Renal cortical epithelial cell (primary cell): Measurements from ENCODE around the gene VPS51. TPM values are rescaled to one million over a fixed set of nuclear protein-coding genes. Genes with fewer than 3 reads are reported as not detected.
A peak's percentile ranks its signal among the peaks of the same experiment; 100 is the strongest.
"Not testable (repeated sequence)": the region's sequence is repeated elsewhere in the genome, so short reads cannot be mapped to it uniquely, and the experiment has no call there.

Experiments
- DNase-seq: peaks from one replicate; pipeline ENCODE4 v3.0.0-alpha.2; 2011; ENCODE audit warnings: low read depth
- total RNA-seq: library from RNA; depleted of rRNA; stranded (reverse); fragments of >200 nt; gene quantifications from 2 replicates; pipeline ENCODE4 v1.2.3, GENCODE V29; 2014

The VPS51 gene
- total RNA-seq, 1 donor from 2014 or later: 180 TPM

DNA sequence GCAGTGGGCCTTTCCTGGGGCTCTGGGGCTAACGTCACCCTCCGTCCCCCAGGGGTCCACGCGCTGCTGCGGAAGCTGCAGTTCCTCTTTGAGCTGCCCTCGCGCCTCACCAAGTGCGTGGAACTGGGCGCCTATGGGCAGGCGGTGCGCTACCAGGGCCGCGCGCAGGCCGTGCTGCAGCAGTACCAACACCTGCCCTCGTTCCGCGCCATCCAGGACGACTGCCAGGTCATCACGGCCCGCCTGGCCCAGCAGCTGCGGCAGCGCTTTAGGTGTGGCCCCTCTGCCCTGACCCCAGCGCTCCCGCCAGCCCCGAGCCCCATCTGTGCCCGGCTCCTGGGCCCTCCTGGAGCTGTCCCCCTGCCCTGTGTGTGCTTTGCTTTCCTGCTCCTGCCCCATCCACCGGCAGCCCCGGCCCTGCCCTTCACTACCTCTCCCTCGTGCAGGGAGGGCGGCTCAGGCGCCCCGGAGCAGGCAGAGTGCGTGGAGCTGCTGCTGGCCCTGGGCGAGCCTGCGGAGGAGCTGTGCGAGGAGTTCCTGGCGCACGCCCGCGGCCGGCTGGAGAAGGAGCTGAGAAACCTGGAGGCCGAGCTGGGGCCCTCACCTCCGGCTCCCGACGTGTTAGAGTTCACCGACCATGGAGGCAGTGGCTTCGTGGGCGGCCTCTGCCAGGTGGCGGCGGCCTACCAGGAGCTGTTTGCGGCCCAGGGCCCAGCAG, 11.9 kb downstream of the VPS51 start:
- DNase-seq: no peak

DNA sequence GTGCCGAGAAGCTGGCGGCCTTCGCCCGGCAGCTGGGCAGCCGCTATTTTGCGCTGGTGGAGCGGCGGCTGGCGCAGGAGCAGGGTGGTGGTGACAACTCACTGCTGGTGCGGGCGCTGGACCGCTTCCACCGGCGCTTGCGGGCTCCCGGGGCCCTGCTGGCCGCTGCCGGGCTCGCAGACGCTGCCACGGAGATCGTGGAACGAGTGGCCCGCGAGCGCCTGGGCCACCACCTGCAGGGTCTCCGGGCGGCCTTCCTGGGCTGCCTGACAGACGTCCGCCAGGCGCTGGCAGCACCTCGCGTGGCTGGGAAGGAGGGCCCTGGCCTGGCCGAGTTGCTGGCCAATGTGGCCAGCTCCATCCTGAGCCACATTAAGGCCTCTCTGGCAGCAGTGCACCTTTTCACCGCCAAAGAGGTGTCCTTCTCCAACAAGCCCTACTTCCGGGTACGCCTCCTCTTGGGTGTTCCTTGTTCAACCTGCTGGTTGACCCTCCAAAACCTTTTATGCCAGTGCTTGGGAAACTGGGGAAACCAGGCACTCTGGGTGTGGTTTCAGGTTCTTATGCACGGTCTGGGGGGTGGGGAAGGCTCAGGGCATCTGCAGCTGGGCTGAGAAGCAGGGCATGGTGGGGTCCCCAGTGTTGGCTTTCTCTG, 12.6 kb downstream of the VPS51 start:
- DNase-seq: no peak

DNA sequence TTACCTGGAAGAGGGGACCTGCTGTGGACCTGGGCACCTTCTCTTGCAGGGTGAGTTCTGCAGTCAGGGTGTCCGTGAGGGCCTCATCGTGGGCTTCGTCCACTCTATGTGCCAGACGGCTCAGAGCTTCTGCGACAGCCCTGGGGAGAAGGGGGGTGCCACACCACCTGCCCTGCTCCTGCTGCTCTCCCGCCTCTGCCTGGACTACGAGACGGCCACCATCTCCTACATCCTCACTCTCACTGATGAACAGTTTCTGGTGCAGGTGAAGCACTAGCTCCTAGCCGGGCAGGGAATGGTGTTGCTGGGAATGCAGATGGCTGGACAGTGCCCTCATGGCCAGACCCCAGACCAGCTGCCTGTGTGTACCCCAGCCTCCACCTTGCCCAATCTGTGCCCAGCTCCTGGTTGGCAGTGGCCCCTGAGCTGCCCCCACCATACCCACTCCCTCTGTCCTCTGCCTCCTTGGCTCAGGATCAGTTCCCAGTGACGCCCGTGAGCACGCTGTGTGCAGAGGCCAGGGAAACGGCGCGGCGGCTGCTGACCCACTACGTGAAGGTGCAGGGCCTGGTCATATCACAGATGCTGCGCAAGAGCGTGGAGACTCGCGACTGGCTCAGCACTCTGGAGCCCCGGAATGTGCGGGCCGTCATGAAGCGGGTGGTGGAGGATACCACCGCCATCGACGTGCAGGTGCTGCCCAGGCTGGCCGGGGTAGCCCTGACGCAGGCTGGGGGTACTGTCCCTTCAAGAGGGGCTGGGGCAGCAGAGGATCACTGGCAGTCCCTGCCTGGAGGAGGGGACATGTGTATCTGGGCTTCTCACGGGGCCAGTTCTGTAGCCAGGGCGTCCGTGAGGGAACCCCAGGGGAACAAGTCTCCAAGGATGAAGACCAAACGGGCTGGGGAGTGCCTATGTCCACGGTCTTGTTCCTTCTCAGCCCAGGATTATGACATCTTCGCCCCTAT, 13.5 kb downstream of the VPS51 start:
- DNase-seq: no peak

DNA sequence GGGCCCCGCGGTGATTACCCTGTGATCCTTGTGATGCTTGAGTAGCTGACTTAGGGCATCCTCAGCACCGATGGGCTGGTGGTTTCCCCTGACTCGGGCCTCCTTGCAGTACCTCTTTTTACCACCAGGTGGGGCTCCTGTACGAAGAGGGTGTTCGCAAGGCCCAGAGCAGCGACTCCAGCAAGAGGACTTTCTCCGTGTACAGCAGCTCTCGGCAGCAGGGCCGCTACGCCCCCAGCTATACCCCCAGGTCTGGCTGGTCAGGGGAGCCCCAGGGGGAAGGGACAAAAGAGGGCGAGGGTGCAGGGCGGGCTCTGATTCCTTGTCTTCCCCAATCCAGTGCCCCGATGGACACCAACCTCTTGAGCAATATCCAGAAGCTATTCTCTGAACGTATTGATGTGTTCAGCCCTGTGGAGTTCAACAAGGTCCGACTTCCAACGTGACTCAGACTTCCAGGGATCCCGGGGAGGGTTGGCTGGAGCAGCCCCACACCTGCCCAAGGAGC, 14.4 kb downstream of the VPS51 start:
- DNase-seq: peak; percentile 70

DNA sequence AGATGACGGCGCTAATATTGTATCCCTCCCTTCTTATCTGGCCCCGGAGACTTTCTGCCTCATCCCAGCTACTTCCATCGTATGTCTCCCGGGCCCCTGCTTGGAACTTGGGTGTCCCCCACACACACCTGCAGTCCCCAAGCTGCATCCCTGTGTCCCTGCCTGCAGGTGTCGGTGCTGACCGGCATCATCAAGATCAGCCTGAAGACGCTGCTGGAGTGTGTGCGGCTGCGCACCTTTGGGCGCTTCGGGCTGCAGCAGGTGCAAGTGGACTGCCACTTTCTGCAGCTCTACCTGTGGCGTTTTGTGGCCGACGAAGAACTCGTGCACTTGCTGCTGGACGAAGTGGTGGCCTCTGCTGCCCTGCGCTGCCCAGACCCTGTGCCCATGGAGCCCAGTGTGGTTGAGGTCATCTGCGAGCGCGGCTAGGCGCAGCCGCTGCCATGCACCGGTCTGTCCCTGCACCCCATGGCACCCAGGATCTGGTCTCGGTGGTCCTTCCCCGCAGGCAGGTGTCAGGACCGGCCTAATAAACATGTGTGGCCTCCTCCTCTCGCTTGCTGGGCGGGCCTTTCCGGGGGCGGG, 15.2 kb downstream of the VPS51 start:
- no peak for DNase-seq

DNA sequence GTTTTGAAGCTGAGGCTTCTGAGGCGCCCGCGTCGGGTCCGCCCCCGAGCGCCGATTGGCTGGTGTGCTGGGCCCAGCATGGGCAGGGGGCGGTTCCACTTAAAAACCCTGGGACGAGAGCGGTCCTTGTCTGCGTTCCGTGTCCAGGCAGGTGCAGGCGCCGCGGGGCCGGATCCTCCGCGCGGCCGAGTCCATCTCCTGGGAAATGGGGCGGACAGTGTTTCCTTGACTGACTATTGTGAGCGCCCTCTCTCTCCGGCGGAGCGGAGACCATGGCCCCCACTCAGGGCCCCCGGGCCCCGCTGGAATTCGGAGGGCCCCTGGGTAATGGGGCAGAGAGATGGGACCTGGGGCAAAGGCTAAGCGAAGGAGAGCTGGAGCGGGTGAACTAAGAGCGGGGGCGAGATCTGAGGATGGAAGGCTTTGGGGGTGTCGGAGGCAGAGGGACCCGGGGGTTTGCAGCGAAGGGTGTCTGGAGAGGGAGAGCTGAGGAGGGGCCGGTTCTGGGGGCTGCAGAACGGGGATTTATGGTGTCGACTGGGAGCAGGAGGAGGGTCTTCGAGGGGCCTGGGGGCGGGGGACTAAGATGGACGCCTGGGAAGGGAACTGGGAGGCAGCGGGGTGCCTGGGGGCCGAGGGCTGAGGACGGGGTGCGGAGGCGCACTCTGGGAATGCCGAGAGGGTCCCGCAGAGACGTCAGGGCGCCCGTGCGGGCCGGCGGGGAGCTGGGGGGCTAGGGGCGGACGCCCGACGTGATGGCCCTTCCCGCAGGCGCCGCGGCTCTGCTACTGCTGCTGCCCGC, 15.9 kb downstream of the VPS51 start, which contains the start of gene TM7SF2:
TSS of gene TM7SF2 (plus strand) at position 129 of the 802 bp plus-strand sequence. CDS start at position 273, 144 bp downstream.
- DNase-seq: peak; percentile 81

DNA sequence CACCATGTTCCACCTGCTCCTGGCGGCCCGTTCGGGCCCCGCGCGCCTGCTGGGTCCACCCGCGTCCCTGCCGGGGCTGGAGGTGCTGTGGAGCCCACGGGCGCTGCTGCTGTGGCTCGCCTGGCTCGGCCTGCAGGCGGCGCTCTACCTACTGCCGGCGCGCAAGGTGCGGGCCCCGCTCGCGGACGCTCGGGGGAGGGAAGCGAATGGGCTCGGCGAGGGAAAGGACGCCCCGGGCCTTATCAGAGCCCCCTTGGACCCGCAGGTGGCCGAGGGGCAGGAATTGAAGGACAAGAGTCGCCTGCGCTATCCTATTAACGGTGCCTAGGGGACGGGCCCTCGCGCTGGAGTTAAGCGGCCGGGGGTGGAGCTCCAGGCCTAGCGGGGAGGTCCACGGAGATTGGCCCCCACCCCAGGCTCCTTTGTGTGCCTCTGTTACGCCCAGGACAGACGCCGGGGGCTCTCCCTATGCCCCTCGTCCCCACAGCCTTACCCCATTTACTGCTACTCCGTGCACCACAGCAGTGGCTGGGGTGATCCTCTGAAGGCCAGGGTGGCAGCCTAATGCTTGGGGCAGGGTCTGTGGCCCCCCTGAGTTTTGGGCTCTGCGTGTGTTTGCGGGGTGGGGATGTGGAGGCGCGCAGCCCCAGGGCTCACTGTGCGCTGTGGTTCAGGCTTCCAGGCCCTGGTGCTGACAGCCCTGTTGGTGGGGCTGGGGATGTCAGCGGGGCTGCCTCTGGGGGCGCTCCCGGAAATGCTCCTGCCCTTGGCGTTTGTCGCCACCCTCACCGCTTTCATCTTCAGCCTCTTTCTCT, 16.7 kb downstream of the VPS51 start:
- no peak for DNase-seq

DNA sequence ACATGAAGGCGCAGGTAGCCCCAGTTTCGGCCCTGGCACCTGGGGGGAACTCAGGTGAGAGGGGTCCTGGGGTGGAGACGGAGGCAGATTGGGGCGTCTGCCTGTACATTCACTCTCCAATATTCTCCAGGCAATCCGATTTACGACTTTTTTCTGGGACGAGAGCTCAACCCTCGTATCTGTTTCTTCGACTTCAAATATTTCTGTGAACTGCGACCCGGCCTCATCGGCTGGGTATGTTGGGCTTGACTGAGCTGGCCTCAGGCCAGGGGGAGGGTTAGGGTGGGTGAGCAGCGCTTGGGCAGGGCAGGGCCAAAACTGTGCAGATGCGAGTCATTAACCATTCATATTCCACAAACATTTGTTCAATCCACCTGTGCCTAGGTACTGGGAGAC, 17.3 kb downstream of the VPS51 start:
- DNase-seq: peak; percentile 43

DNA sequence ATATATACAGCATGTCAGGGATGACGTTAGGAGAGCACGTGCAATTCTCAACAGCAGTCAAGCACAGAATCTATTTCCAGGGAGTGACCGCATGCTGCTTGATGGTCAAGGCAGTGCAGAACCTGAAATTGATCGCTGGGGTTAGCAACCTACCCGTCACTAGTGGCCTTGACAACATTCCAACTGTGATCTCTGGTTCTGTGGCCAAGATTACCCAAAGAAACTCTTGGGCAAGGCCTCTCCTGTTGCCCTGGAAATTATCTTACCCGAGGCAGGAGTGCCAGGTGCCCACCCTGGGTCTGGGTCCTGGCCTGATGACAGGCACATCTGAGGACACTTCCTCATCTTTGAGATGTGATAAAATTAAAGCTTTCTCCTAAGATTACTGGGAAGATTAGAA, 17.8 kb downstream of the VPS51 start:
- peak; percentile 38 for DNase-seq

DNA sequence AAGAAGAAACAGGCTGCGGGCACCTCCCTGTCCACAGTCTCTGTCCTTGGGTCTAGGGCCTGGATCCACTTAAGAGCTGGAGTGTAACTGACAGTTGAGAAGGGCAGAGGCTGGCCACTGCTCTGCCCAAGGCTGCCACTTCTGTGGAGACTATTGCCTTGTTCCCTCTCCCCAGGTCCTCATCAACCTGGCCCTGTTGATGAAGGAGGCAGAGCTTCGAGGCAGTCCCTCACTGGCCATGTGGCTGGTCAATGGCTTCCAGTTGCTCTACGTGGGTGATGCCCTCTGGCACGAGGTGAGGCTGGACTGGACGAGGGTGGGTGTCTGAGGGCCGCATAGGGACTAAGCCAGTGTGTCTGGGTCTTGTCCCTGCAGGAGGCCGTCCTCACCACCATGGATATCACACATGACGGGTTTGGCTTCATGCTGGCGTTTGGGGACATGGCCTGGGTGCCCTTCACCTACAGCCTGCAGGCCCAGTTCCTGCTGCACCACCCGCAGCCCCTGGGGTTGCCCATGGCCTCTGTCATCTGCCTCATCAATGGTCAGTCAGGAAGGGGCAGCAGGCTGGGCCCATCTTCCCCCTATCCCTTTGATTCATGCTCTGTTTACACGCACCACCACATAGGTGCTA, 18.6 kb downstream of the VPS51 start:
- DNase-seq: no peak

DNA sequence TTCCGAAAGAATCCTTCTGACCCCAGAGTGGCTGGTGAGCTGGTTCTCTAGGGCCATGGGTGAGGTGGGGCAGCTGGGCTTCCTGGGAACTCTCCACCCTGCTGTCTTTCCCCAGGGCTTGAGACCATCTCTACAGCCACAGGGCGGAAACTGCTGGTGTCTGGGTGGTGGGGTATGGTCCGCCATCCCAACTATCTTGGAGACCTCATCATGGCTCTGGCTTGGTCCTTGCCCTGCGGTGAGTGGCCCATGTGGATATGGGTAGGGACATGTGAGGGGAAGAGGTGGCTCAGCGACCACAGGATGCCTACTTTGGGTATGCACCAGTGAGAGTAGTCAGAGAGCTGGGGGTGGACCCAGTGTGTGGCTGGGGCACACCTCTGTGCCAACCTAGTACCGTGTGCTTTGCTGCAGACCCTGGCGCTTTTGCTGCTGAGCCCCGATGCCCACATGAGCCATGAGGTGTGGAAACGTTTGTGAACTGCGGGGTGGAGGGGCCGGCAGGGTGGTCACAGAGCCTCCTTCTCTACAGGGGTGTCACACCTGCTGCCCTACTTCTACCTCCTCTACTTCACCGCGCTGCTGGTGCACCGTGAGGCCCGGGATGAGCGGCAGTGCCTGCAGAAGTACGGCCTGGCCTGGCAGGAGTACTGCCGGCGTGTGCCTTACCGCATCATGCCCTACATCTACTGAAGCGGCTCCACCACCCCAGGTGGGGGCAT, 19.5 kb downstream of the VPS51 start:
- no peak for DNase-seq

DNA sequence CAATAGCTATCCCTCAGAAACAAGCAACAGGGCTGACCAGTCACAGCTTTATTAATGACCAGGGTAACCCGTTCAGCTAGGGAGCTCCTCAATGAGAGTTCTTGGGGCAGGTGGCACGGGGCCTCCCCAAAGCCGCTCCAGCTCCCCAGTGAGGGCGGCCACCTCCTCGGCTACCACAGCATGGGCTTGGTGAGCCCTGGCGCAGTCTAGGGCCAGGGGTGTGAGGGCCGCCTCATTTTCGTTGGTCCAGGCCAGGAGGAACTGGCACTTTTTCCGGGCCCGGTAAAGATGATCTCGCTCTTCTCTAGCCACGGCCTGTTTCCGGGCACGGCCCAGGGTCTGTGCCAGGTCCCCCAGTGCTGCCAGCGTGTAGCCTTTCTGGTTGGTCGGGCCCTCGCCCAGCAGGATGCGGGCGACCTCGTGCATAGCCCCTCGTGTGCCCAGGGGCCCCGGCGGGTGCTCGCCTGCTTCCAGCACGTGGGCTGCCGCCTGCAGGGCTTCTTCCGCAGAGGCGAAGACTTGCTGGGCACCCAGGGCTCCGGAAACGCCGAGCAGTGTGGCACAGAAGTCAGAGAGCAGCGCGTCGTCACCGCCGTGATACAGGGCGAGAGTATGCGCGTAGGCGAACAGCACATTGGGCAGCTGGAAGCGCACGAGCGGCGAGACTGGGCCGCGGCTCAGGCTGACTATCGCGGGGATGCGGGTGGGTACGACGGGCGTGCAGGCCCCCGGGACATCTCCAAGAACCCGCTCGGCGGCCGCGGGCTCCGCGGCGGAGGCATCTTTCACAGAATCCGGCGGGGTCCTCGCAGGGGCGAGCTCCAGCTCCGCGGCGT, 20.6 kb downstream of the VPS51 start:
- DNase-seq: peak; percentile 38

DNA sequence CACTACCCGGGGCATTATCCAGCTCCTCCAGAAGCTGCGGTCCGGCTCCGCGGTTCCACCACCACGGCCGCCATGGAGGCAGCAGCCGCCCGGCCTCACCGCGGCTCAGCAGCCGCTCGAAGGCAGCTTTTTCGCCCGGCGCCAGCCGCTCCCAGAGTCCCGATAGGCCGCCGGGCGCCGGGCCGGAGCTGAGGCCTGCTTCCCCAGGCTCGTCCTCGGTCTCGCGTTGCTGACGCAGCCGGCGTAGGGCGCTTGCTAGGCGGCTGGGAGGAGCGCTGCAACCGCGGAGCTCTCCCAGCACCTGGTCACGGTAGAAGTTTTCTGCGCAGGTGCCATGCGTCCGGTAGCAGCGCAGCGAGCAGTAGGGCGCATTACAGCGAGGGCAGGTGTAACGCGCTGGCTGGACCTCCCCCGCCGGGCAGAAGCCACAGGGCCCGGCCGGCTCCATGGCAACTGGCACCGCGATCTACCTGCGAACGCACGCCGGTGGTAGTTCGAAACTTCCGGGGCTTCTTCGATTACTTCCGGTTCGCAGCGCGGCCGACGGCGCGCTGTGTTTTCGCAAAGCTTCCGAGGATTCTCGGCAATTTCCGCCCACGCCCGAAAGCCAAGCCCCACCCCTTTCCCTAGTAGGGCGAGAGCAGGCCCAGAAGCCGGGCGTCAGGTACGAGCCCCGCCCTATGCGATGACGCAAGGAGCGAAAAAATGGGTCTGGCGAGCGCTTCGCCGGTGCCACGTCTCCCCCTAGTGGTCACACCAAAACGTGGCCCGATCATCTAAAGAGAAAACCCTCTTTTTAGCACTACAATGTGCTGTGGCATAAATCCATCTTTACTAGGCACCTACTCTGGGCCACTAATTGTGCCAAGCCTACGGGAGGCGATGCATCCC, 21.4 kb downstream of the VPS51 start, which contains the start of gene ZNHIT2:
TSS of gene ZNHIT2 (minus strand) at position 496 of the 891 bp plus-strand sequence. CDS start at position 448, 48 bp downstream.
- DNase-seq: peak; percentile 95

DNA sequence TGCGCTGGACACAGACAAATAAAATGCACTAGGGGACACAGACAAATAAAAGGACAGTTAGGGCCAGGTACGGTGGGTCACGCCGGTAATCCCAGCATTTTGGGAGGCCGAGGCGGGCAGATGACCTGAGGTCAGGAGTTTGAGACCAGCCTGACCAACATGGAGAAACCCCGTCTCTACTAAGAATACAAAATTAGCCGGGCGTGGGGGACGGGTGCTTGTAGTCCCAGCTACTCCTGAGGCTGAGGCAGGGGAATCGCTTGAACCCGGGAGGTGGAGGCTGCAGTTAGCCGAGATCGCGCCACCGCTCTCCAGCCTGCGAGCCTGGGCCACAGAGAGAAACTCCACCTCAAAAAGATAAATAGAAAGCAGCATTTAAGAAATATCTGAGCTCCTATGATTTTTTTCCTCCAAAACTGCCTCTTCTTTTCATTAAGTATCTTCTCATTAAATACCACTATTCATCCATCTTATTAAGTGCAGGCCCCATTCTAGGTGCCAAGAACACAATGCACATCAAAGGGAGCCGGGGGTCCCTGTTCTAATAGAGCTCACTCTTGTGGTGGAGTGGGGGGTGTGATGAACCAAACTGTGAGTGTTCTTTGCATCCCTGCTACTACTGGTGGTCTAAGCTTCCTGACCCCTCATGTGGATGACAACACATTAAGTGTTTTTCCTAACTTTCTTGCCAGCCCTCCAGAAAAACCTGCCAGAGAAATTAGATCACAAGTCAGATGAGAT, 22.3 kb downstream of the VPS51 start:
- no peak for DNase-seq

DNA sequence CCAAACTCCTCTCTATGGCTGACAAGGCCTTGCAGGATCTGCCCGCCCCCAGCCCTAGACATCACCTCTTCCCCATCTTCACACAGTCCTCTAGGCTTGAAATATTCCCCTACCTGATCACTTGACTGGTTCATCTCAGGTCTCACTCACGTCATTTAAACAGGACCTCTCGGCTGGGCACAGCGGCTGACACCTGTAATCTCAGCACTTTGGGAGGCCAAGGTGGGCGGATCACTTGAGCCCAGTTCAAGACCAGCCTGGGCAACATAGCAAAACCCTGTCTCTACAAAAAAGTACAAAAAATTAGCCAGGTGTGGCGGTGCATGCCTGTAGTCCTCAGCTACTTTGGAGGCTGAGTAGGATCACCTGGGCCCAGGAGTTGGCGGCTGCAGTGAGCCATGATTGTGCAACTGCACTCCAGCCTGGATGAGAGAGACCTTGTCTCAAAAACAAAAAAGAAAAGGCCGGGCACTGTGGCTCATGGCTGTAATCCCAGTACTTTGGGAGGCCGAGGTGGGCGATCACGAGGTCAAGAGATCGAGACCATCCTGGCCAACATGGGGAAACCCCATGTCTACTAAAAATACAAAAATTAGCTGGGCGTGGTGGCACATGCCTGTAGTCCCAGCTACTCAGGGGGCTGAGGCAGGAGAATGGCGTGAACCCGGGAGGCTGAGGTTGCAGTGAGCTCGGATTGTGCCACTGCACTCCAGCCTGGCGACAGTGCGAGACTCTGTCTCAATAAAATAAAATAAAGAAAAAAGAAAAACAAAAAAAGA, 23.1 kb downstream of the VPS51 start:
- DNase-seq: not testable (repeated sequence)
